ENCODE measurements around the gene FAM13A. TPM values are rescaled to one million over a fixed set of nuclear protein-coding genes. Genes with fewer than 3 reads are reported as not detected.

The FAM13A gene
- total and polyA plus RNA-seq, 2 donors (not counting 3 experiments of a cell fraction or from before 2014, with no cell fraction given), result 3.3 to 10.5 TPM

DNA sequence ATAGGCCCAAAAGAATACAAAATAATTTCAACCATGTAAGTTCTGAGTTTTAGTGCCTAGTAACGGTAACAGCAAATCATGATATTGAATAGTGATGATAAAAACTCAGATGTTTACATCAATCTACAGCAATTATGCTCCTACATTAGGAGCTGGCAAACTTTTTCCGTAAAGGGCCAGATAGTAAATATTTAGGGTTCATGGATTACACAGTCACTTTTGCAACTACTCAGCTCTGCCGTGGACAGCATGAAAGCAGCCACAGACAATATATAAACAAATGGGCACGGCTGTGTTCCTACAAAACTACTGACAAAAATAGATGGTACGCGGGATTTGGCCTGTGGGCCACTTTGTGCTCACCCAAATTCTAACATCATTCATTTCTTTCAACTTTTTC, 191.5 kb downstream of the FAM13A start:
- peaks cover 38% of the 10 kb centered on the region for H3K4me1 ChIP-seq (ENCODE audit: control insufficient read depth, extremely low read depth, insufficient read depth, low read length)
- no peaks in the 10 kb centered on the region for H3K27me3 ChIP-seq (ENCODE audit: control insufficient read depth in 2 of 2, insufficient read depth in 2 of 2, low read length in 2 of 2)
- FAIRE-seq (no peak), DNase-seq (ENCODE audit: low read depth, low spot score) (no peak)
- H3K79me2 ChIP-seq (ENCODE audit: control insufficient read depth, insufficient read depth, low read length), result no peaks in the 10 kb centered on the region
- peak overlapping the region; percentile 84 for H3K27ac ChIP-seq (ENCODE audit: insufficient read depth, low read depth, low read length)
- BruUV-seq (replicated peaks), result TSS peak; percentile 20
- H3K9me3 ChIP-seq (replicated peaks; ENCODE audit: control insufficient read depth, insufficient read depth, low read length), result no peaks in the 10 kb centered on the region
- no peaks in the 10 kb centered on the region for H4K20me1 ChIP-seq (replicated peaks; ENCODE audit: control insufficient read depth, extremely low read depth, insufficient read depth, low read length)
- H2AFZ ChIP-seq (ENCODE audit: low read depth, low read length), result peak overlapping the region; percentile 58
- POLR2A ChIA-PET, result no interaction called here
- no peak overlapping the region for H3K4me3 ChIP-seq (replicated peaks in 1 of 3; ENCODE audit: insufficient read depth in 1 of 3, low read depth in 1 of 3, low read length in 3 of 3)
- TF ChIP-seq JUN (IDR thresholded peaks at IDR 0.05; ENCODE audit: borderline replicate concordance, insufficient read depth, insufficient read length, low read depth) (no peak), POLR2A (IDR thresholded peaks at IDR 0.05; ENCODE audit: low read depth, low read length) (no peak)
- TF ChIP-seq, protein P1, sequence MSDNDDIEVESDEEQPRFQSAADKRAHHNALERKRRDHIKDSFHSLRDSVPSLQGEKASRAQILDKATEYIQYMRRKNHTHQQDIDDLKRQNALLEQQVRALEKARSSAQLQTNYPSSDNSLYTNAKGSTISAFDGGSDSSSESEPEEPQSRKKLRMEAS (IDR thresholded peaks at IDR 0.05; ENCODE audit: insufficient read depth, insufficient read length), result no peak
- dilution Hi-C loops (cut with MboI; ENCODE audit: extremely low pct_ligation_motif_present, low sequenced_read_pairs) (no loop called here), intact Hi-C loops (cut with micrococcal nuclease) (loop anchor here (1.0 to 10.0 kb wide), 3 partner anchors 42 to 261 kb away; no protein-coding TSS in a partner anchor)
- peak overlapping the region; percentile 60 for H3K9ac ChIP-seq (replicated peaks; ENCODE audit: extremely low read depth, insufficient read depth, low read length)
- H3K4me2 ChIP-seq (ENCODE audit: insufficient read depth, low read length), result peak overlapping the region; percentile 63
- CTCF ChIA-PET, result interaction anchor here (0.7 kb wide), 1 partner anchor 125 kb away, joined by 3 read pairs; no protein-coding TSS in a partner anchor
- H3K36me3 ChIP-seq (ENCODE audit: control insufficient read depth in 2 of 2, extremely low read depth in 1 of 2, insufficient read depth in 2 of 2, low read length in 2 of 2), result no peaks in the 10 kb centered on the region
- H3K9me1 ChIP-seq (replicated peaks; ENCODE audit: control insufficient read depth, extremely low read depth, insufficient read depth, low read length), result no peaks in the 10 kb centered on the region

DNA sequence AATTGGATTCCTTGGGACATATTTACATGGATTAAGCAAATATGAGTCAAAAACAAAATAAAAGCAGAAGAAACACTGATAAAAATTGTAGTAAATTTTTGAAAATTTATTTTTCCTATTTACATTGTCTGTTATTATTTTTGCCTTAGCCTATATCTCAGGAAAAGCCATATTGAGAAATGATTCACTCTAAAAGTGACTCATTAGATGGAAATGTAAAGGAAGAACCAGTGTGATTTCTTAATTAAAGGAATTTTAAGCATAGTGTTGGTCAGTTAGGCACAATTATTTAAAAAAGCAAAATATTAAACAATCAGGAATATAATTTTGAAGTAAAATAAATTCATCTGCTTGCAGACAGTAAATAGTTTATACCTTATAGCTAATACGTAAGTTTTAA, 191.9 kb downstream of the FAM13A start:
- POLR2A ChIA-PET, result no interaction called here
- H3K27ac ChIP-seq (ENCODE audit: insufficient read depth, low read depth, low read length), result peak overlapping the region; percentile 84

More for the DNA sequence above, 191.9 kb downstream of the FAM13A start:
- peak; percentile 47 for FAIRE-seq
- H3K9ac ChIP-seq (replicated peaks; ENCODE audit: extremely low read depth, insufficient read depth, low read length), result peak overlapping the region; percentile 60
- H3K4me1 ChIP-seq (ENCODE audit: control insufficient read depth, extremely low read depth, insufficient read depth, low read length), result peaks cover 38% of the 10 kb centered on the region
- H3K9me1 ChIP-seq (replicated peaks; ENCODE audit: control insufficient read depth, extremely low read depth, insufficient read depth, low read length), result no peaks in the 10 kb centered on the region
- H3K4me3 ChIP-seq (replicated peaks in 1 of 3; ENCODE audit: insufficient read depth in 1 of 3, low read depth in 1 of 3, low read length in 3 of 3), result peak overlapping the region in 1 of 3 experiments; percentile 42
- dilution Hi-C loops (cut with MboI; ENCODE audit: extremely low pct_ligation_motif_present, low sequenced_read_pairs) (no loop called here), intact Hi-C loops (cut with micrococcal nuclease) (loop anchor here (1.0 to 10.0 kb wide), 3 partner anchors 42 to 260 kb away; no protein-coding TSS in a partner anchor)
- H4K20me1 ChIP-seq (replicated peaks; ENCODE audit: control insufficient read depth, extremely low read depth, insufficient read depth, low read length), result no peaks in the 10 kb centered on the region
- no peaks in the 10 kb centered on the region for H3K9me3 ChIP-seq (replicated peaks; ENCODE audit: control insufficient read depth, insufficient read depth, low read length)
- H3K36me3 ChIP-seq (ENCODE audit: control insufficient read depth in 2 of 2, extremely low read depth in 1 of 2, insufficient read depth in 2 of 2, low read length in 2 of 2), result no peaks in the 10 kb centered on the region
- H3K4me2 ChIP-seq (ENCODE audit: insufficient read depth, low read length), result peak overlapping the region; percentile 63
- no TSS peak for BruUV-seq (replicated peaks)
- TF ChIP-seq JUN (IDR thresholded peaks at IDR 0.05; ENCODE audit: borderline replicate concordance, insufficient read depth, insufficient read length, low read depth) (peak; percentile 84), EZH2 (IDR thresholded peaks at IDR 0.05; ENCODE audit: borderline replicate concordance, low read depth, low read length, severe bottlenecking) (no peak), POLR2A (IDR thresholded peaks at IDR 0.05; ENCODE audit: low read depth, low read length) (no peak), FOS (IDR thresholded peaks at IDR 0.05; ENCODE audit: borderline replicate concordance, insufficient read depth, low read length) (peak; percentile 94), GATA2 (IDR thresholded peaks at IDR 0.05; ENCODE audit: insufficient read depth, insufficient read length, low read depth, low read length) (no peak)
- DNase-seq (ENCODE audit: low read depth, low spot score), result peak; percentile 64
- no peak overlapping the region for H2AFZ ChIP-seq (ENCODE audit: low read depth, low read length)
- CTCF ChIA-PET, result no interaction called here
- H3K27me3 ChIP-seq (ENCODE audit: control insufficient read depth in 2 of 2, insufficient read depth in 2 of 2, low read length in 2 of 2), result no peaks in the 10 kb centered on the region
- H3K79me2 ChIP-seq (ENCODE audit: control insufficient read depth, insufficient read depth, low read length), result no peaks in the 10 kb centered on the region
